GM12892 (cell line): Measurements from ENCODE around the gene DIS3L.
A peak's percentile ranks its signal among the peaks of the same experiment; 100 is the strongest.

Source experiments
- DNase-seq: peaks from one replicate; pipeline ENCODE4 v3.0.0; 2011; ENCODE audit not compliant: insufficient read length
- FAIRE-seq: peaks from 2 replicates; lab custom pipeline; 2011; peaks lifted over from hg19 to GRCh38; lab: Jason Lieb, UNC
- POLR2A ChIP-seq: IDR thresholded peaks from 2 replicates; pipeline ENCODE4 v1.6.1; 2011; ENCODE audit warnings: low read depth, low read length, control low read depth
- POLR2AphosphoS5 ChIP-seq: IDR thresholded peaks from 2 replicates; pipeline ENCODE4 v1.6.1; 2011; ENCODE audit warnings: low read depth, low read length, control low read depth
- TAF1 ChIP-seq: IDR thresholded peaks from 2 replicates; pipeline ENCODE4 v1.6.1; 2011; ENCODE audit warnings: low read depth, mild to moderate bottlenecking, control low read depth, low read length, borderline replicate concordance

DIS3L gene

GRCh38 chr15:66285533-66286280 is 7.7 kb upstream of the DIS3L start:
- DNase-seq (no peak), FAIRE-seq (no peak)
- TF ChIP-seq TAF1 = no peak
- TF ChIP-seq POLR2A = no peak
- TF ChIP-seq POLR2AphosphoS5 = no peak

- peak; percentile 14 for FAIRE-seq
- no peak for TF ChIP-seq POLR2A
- no peak for TF ChIP-seq POLR2AphosphoS5
- no peak for TF ChIP-seq TAF1
- DNase-seq = no peak
These were observed 5.8 kb upstream of the DIS3L start for GRCh38 chr15:66287461-66288057.

- DNase-seq (no peak), FAIRE-seq (no peak)
- TF ChIP-seq TAF1 (no peak), POLR2A (no peak), POLR2AphosphoS5 (no peak)
These were observed 5.3 kb upstream of the DIS3L start for GRCh38 chr15:66288093-66288492.

GRCh38 chr15:66288551-66289185 is 4.7 kb upstream of the DIS3L start:
- FAIRE-seq (no peak), DNase-seq (no peak)
- TF ChIP-seq POLR2AphosphoS5 (no peak), POLR2A (no peak), TAF1 (no peak)

GRCh38 chr15:66290007-66290406 is 3.4 kb upstream of the DIS3L start:
- FAIRE-seq (no peak), DNase-seq (no peak)
- TF ChIP-seq TAF1 (no peak), POLR2AphosphoS5 (no peak), POLR2A (no peak)

- FAIRE-seq = no peak
- no peak for DNase-seq
- TF ChIP-seq TAF1 (no peak), POLR2AphosphoS5 (no peak), POLR2A (no peak)
These were observed 2.9 kb upstream of the DIS3L start for GRCh38 chr15:66290518-66290917.

GRCh38 chr15:66291816-66292570 is 1.4 kb upstream of the DIS3L start:
- FAIRE-seq (no peak), DNase-seq (no peak)
- TF ChIP-seq POLR2AphosphoS5 (no peak), POLR2A (no peak)

- FAIRE-seq (no peak), DNase-seq (no peak)
These were observed 573 bp upstream of the DIS3L start for GRCh38 chr15:66292571-66293418.

GRCh38 chr15:66294157-66294931 is 976 bp downstream of the DIS3L start:
- TF ChIP-seq TAF1 = 0 out of 2 replicates have a peak, but pooled peaks have one; percentile 2
- 0 out of 2 replicates have a peak, but pooled peaks have one; percentile 20 for TF ChIP-seq POLR2A
- 0 out of 2 replicates have a peak, but pooled peaks have one; percentile 42 for TF ChIP-seq POLR2AphosphoS5
- peak; percentile 18 for DNase-seq
- peak; percentile 80 for FAIRE-seq

More at GRCh38 chr15:66292571-66293418, 573 bp upstream of the DIS3L start:
- TF ChIP-seq TAF1 (no peak), POLR2AphosphoS5 (no peak), POLR2A (no peak)

GRCh38 chr15:66294932-66295235 is 1.5 kb downstream of the DIS3L start:
- TF ChIP-seq TAF1 (no peak), POLR2AphosphoS5 (no peak), POLR2A (no peak)
- no peak for FAIRE-seq
- DNase-seq = no peak
